A204.1 (cell line): ENCODE measurements around the gene ARPC1B.
"Not testable (repeated sequence)": the region's sequence is repeated elsewhere in the genome, so short reads cannot be mapped to it uniquely, and the experiment has no call there.

Experiments
- FAIRE-seq: peaks from 2 replicates; lab custom pipeline; 2012; peaks lifted over from hg19 to GRCh38; lab: Jason Lieb, UNC

ARPC1B gene

DNA sequence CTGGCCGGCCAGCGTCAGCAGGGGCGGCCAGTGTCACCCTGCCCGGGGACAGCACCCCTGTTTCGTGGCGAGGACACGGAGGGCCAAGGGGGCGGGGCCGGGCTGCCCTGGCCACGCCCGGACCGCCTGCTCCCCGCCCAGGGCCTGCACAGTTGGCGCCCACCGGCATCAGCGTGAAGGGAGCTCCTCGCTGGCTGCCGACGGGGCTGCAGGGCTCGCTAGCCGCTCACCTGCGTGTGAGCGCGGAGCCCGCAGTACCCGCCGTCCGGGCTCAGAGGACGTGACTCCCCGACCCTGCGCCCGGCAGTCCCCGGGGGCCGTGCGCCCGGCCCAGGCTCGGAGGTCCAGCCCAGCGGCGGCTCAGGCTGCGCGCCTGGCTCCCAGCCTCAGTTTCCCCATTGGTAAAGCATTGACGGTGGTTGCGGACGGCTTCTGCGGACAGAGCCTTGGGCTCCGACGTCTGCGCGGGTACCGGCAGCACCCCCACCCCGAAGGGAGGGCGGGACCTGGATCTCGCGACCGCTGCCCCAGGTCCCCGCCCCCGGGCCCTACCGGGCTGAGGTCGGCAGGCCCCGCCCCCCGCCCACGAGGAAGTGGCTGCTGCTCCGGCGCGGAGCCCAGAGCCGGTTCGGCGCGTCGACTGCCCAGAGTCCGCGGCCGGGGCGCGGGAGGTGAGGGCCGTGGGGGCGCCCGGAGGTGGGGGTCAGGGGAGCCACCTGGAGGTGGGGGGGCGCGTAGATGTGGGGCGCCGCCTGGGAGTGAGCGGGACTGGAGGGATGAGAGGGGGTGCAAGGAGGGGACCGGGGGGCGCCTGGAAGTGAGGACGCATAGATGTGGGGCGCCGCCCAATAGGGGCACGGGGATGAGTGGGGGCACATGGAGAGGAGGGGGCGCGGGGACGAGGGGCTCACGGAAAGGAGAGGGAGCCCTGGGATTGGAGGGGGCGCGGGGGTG, at the start of gene ARPC1B:
Gene ARPC1B (plus strand): TSS at position 620 of the 954 bp plus-strand sequence. CDS start 10,985 bp downstream, outside the sequence.
- FAIRE-seq: no peak

- FAIRE-seq: no peak
Measured at GRCh38 chr7:99325001-99325493, 49.5 kb upstream of the ARPC1B start.

GRCh38 chr7:99325592-99326407, 48.7 kb upstream of the ARPC1B start, which contains the start of gene ARPC1A:
Gene ARPC1A, plus strand, starts transcription at chr7:99325898. Its CDS starts 7,456 bp downstream, at chr7:99333354.
- FAIRE-seq: no peak

DNA sequence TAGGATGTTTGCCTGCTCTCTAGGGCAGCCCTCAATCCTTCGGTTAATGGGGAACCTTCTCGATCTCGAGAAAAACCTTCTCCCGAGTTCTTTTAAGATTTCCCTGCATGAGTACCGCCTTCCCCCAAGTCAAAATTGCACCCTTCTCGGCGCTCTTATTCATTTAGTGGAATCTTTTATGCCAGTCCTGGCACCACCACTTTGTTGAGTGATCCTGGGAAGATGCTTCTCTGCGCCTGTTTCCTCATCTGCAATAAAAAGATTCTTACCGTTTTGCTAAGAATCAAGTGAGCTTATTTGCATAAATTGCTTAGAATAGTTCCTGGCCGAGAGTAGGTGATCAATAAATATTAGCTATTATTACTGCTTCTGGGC, 48.1 kb upstream of the ARPC1B start:
- FAIRE-seq: no peak

DNA sequence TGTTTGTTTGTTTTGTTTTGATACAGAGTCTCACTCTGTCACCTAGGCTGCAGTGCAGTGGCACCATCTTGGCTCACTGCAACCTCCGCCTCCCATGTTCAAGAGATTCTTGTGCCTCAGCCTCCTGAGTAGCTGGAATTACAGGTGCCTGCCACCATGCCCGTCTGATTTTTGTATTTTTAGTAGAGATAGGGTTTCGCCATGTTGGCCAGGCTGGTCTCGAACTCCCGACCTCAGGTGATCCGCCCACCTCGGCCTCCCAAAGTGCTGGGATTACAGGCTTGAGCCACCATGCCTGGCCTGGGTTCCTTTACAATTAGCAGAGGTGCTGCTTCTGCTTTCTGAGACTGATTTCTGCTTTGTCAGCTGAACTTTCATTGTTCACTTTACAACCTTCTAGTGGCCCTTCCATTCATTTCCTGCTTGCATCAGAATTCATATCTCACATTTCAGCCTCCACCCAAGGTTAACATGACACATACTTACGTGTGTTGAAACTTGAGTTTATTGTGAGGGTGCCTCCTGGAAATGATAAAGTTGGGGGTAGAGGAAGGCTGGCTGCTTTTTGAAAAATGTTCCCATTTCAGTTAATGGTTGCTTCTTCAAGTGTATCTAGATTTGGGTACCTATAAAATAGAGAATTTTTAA, 44.1 kb upstream of the ARPC1B start:
- not testable (repeated sequence) for FAIRE-seq

DNA sequence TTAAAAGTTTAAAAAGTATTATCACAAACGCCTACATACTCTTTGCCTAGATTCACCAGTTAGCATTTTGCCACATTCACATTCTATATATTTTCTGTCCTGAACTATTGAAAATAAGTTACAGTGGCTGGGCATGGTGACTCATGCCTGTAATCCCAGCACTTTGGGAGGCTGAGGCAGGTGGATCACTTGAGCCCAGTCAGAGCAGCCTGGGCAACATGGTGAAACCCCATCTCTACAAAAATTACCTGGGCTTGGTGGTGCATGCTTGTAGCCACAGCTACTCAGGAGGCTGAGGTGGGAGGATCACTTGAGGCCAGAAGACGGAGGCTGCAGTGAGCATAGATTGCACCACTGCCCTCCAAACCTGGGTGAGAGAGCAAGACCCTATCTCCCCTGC, 43.5 kb upstream of the ARPC1B start:
- no peak for FAIRE-seq

DNA sequence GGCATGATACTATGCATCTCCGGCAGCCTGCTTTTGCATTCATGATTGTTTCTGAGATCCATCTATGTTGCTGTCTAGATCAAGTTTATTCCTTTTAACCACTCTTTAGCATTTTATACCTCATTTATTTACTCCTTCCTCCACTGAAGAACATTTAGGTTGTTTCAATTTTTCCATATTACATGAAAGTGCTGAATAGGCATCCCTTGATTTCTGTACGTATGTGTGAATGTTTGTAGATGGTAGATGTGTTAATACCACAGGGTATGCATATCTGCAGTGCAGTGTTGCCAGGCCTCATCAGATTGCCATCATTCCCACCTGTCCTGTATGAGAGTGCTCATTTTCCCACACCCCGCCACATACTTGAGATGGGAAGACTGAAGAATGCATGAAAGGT, 34.9 kb upstream of the ARPC1B start:
- FAIRE-seq: no peak

DNA sequence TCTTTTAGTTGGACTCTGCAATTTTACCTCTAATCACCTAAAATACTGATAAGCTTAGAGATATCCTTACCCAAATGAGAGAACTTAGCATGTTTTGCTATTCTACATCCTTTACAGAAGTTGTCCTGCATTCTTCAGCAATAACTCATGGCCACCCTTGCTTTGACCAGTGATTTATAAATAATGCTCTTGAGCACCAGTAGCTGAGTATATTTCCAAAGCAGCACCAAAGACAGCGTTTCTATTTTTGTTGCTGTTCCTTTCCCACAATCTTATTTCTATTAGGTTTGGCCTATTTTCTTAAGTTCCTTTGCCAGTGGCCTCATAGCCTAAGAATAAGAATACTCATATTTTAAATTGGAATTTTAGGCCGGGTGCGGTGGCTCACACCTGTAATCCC, 33.9 kb upstream of the ARPC1B start:
- FAIRE-seq: no peak

DNA sequence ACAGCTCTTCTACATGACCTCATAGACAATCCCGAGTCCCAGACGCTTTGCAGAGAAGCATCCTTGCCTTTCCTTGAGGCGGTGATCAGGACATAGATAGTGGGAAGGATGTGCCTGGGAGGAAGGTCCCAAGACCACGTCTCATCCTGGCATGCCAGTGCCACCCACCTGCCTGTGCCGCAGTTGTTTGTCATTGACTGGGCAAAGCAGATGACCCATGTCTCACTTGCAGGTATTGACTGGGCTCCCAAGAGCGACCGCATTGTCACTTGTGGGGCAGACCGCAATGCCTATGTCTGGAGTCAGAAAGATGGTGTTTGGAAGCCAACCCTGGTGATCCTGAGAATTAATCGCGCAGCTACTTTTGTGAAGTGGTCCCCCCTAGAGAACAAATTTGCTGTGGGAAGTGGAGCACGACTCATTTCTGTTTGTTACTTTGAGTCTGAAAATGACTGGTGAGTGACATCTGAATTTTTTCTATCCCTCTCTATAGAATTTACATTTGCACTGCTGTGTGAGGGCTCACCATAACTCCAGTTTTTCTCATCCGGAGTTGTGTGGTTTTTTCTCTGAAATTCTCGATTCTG, 30.4 kb upstream of the ARPC1B start:
- no peak for FAIRE-seq

GRCh38 chr7:99350641-99351040, 23.9 kb upstream of the ARPC1B start:
- not testable (repeated sequence) for FAIRE-seq

GRCh38 chr7:99352247-99352646, 22.3 kb upstream of the ARPC1B start:
- no peak for FAIRE-seq

DNA sequence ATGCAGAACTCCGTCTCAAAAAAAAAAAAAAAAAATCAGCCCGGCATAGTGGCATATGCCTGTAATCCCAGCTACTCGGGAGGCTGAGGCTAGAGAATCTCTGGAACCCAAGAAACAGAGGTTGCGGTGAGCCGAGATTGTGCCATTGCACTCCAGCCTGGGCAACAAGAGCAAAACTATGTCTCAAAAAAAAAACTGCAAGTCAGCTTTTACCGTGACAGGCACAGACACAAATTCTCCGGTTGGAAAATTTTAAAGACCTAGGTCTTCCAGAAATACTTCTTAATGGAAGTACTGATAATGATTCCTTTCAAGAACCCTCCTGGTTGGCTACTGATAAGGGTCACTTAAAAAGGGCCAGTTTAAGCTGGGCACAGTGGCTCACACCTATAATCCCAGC, 19.4 kb upstream of the ARPC1B start:
- no peak for FAIRE-seq

- FAIRE-seq: no peak
Measured at GRCh38 chr7:99357701-99358490, 16.6 kb upstream of the ARPC1B start.

DNA sequence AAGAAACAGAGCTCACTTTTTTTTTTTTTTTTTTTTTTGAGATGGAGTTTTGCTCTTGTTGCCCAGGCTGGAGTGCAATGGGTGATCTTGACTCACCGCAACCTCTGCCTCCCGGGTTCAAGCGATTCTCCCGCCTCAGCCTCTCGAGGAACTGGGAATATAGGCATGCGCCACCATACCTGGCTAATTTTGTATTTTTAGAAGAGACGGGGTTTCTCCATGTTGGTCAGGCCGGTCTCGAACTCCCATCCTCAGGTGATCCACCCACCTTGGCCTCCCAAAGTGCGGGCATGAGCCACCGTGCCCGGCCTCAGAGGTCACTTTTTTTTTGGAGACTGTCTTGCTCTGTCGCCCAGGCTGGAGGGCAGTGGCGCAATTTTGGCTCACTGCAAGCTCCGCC, 16.0 kb upstream of the ARPC1B start:
- not testable (repeated sequence) for FAIRE-seq

DNA sequence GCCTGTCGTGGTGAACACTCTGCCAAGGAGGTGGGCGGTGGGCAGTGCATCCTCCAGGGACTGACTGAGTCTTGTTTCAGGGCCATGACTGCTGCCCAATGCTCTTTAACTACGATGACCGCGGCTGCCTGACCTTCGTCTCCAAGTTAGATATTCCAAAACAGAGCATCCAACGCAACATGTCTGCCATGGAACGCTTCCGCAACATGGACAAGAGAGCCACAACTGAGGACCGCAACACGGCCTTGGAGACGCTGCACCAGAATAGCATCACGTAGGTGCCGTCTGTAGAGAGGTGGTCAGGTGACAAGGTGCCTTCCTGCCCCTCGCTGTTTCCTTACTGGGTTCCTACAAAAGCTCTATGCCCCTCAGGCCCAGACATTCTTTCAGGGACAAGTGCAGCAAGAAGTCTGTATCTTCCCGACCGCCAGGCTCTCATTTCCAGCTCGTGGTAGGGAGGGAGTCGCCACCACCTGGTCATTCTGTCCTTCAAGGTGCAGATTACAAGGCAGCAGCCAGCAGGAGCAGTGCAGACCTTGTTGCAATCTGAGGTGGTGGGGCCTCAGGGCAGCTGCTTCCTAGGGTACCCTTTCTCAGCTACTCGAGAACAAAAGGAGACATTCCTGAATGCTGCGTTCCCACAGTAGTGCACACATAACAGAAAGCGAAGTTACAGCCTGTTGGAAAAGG, 14.9 kb upstream of the ARPC1B start:
- FAIRE-seq: no peak

DNA sequence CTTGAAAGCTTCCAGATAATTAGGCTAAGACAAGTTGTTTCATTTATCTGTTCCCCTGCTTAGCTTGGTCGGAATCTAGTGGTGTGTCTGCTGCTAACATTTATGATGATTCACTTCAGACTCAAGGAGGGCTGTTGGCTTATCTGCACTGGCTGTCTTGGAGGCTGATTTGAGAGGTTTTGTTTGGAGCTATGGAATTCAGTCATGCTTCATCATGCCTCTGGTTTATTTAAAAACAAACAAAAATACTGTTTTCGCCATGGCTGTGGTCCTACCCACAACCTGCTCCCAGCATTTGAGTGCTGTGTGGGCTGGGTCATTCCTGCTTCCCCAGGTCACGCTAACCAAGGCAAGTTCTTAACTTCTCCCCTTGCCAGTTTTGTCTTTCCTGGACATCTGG, 11.7 kb upstream of the ARPC1B start:
- no peak for FAIRE-seq

DNA sequence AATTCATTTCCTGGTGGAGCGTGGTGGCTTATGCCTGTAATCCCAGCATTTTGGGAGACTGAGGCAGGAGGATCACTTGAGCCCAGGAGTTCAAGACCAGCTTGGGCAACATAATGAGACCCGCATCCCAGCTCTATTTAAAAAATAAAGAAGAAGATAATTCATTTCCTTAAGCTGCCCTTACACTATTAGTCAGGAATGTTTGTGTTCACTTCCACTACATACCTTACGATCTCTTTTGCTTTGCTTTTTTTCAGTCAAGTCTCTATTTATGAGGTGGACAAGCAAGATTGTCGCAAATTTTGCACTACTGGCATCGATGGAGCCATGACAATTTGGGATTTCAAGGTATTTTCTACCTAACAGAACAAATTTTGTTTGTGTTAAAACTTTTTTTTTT, 11.2 kb upstream of the ARPC1B start:
- no peak for FAIRE-seq

DNA sequence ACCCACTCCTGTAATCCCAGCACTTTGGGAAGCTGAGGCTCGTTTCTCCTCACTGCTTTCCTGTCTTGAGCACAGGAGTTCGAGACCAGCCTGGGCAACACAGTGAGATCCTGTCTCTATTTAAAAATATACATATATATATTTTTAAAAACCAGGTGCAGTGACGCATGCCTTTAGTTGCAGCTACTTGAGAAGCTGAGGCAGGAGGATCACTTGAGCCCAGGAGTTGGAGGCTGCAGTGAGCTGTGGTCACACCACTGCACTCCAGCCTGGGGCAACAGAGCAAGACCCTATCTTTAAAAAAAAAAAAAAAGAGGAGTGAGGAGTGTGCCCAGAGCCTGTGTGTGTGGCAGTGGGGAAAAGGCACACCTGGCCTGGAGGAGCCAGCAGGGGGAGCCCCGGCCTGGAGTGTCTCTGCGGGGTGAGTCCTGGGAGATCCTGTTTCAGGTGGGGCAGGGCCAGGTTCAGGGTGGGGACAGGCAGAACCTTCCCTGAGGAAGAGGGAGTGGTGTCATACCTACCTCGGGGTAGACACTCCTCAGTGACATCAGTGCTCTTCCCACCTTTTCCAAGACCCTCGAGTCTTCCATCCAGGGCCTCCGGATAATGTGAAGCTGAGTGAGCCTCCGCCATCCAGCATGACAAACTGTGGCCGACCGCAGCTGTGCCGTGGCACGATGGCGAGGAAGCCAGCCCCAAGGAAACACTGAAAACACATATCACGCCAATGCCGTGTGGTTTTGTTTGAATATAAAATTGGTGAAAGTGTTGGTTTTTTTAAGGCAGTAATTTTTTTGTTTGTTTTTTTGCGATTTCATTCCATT, 9.0 kb upstream of the ARPC1B start:
- no peak for FAIRE-seq

- FAIRE-seq: no peak
Measured at GRCh38 chr7:99366646-99367045, 7.9 kb upstream of the ARPC1B start.
